GM19397 (cell line): ENCODE results near the gene ESYT3.
"Not testable (repeated sequence)": the region's sequence is repeated elsewhere in the genome, so short reads cannot be mapped to it uniquely, and the experiment has no call there.

Experiments
- ATAC-seq: cut with Tn5 transposase; IDR thresholded peaks from one replicate; pipeline ENCODE4 v1.9.1; 2021; ENCODE audit warnings: mild to moderate bottlenecking, moderate library complexity; ENCODE audit not compliant: unreplicated experiment

Gene ESYT3

GRCh38 chr3:138407236-138407907 is 27.0 kb upstream of the ESYT3 start:
- no peak for ATAC-seq

DNA sequence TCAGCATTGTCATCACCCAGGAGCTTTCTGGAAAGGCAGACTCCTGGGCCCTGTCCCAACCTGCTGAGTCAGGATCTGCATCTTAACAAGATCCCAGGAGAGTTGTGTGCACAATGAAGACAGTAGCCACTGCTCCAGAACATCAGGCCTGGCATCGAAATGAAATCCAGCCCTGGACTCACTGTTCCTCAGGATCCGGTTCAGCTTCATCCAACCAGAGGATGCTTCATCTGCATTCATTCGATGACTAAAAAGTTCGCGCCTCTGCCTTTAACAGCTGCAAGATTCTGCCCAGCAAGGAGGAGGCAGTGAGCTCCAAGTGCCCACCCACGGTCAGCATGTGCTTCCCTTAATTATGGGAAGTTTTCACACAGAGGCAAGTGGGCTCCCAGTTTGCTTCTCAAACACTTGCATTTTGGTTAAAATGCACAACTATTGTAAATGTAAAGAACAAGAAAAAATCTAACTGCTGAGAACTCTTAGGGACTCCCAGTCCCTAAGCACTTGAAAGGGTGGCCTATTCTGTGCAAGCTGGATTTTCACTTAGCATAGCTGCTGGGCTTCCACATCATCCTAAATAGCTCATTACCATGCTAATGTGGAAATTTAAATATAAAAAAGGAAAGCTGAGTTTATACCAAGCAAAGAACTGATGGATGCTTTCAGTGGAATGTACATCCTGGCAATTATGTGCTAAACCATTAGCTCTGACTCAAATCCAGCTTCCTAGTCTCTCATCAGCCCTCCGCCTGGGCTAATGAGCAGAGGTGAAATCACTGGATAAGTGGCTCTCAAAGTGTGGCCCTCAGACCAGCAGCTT is 25.5 kb upstream of the ESYT3 start:
- no peak for ATAC-seq

GRCh38 chr3:138412821-138413551 is 21.4 kb upstream of the ESYT3 start:
- ATAC-seq = no peak

DNA sequence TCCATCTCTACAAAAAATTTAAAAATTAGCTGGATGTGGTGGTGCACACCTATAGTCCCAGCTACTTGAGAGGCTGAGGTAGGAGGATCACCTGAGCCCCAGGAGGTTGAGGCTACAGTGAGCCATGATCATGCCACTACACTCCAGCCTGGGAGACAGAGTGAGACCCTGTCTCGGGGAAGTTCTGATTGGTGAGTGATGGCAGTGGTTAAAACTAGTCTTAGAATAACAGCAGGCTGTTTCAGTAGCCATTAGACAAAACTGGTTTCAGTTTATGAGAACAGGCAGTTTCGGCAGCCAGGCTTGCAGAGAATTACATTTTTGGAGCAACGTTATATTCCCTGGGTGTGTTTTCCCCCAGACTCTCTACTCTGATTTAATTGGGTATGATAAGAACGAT is 18.2 kb upstream of the ESYT3 start:
- not testable (repeated sequence) for ATAC-seq

DNA sequence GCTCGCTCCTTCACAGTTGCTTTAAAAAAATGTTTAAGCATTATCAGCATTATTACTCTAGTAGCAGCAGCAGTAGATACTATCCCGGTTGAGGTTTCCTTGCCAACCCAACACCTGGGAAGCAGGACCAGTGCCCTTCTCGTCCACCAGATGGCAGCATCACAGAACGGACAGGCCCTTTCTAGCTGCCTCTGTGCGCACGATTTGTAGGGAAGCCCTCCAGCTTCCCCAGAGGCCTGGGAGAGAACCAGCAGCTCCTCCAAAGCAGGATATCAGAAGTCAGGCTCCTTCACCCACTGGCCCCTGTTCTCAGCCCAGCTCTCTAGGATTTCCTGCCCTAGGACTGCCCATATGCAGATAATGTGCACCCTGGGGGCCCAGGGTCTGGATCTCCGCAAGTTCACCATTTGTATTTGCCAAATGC is 16.8 kb upstream of the ESYT3 start:
- peak; percentile 74 for ATAC-seq

- ATAC-seq = no peak
These were observed 15.7 kb upstream of the ESYT3 start for GRCh38 chr3:138418601-138419206.

- no peak for ATAC-seq
These were observed 11.1 kb upstream of the ESYT3 start for GRCh38 chr3:138423316-138423715.

- ATAC-seq = no peak
These were observed 10.1 kb upstream of the ESYT3 start for GRCh38 chr3:138424323-138424722.

DNA sequence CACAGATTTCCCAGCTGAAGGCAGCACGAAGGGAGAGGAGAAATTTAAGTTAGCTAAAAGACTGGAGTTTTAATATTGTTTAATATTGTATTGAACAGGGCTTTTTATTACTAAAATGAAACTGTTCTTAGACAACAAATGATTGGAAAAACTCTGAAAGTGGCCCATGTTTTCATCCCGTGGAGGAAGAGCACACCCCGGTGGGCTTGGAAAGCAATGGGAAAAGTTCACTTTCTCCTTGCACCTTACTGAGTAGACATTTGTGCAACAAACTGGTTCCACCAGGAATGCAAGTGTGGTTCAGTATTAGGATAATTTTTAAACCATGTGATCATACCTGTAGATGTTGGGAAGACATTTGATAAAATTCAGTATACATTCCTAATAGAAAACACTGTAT is 8.2 kb upstream of the ESYT3 start:
- ATAC-seq = no peak

DNA sequence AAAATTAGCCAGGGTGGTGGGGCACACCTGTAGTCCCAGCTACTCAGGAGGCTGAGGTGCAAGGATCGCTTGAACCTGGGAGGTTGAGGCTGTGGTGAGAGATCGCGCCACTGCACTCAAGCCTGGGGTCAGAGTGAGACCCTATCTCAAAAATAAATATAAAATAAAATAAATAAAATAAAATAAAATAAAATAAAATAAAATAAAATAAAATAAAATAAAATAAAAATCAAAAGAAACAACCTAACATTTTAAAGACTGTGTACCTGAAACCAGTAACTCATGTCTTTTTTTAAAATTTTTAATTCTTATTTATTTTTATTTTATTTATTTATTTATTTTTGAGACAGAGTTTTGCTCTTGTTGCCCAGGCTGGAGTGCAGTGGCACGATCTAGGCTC is 7.7 kb upstream of the ESYT3 start:
- ATAC-seq = not testable (repeated sequence)

- no peak for ATAC-seq
These were observed 4.8 kb upstream of the ESYT3 start for GRCh38 chr3:138429665-138430064.

GRCh38 chr3:138432576-138433240 is 1.7 kb upstream of the ESYT3 start:
- ATAC-seq = no peak

GRCh38 chr3:138433892-138434275 is 532 bp upstream of the ESYT3 start:
- ATAC-seq = no peak

- ATAC-seq = no peak
These were observed 708 bp downstream of the ESYT3 start for GRCh38 chr3:138434875-138435772.

DNA sequence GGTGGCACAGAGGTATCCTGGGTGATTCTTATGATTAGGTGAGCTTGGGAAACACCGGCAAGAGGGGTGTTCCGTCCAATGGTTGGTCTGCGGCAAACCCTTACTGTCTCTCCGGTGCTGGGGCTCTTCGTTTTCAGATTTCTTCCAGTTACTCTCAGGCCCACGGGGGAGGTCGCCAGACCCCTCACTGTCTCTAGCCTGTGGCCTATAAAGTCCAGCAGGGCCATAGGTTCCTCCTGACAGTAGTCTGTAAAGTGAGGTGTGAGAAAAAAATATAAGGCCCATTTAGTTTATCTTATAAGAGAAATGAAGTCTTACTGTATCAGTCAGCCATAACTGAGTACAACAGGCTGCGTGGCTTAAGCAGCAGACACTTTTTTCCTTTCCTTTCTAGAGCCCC is 1.4 kb downstream of the ESYT3 start:
- no peak for ATAC-seq

- no peak for ATAC-seq
These were observed 2.9 kb downstream of the ESYT3 start for GRCh38 chr3:138437281-138437680.

DNA sequence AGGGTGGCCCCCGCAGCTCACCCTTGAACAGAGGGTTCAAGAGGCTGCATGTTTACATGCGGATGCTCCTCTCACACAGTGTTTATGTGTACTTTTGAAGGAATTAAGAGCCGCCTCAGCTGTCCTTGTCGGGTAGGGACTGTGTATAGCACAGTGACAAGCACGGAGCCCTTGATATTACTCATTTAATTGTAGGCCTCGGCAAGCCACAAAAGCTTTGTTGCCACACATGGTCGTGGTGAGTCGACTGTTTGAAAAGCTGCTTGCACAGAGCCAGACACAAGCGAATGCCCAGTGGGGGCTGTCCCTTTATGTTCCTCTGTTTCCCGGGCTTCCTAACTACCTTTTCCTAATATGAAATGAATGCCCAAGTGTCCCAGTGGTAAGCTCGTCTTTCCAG is 4.5 kb downstream of the ESYT3 start:
- no peak for ATAC-seq

DNA sequence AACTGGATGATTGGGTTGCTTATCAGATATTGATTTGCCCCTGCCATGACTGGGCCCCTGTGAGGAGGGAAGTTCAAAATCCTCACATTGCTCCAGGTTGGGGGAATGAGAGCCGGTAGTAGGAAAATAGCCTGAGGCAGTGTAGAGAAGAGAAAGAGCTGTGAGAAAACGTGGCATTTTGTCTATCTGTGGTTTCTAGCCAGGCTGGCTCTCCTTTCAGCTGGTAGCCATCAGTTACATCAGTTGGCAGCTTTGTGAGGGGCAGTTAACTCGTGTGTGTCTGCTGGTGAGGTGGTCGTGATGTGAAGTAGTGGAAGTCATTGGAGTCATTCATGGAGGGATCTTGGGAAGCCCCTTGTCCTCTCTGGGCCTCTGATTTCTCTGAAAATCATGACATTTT is 5.2 kb downstream of the ESYT3 start:
- no peak for ATAC-seq

- no peak for ATAC-seq
These were observed 5.7 kb downstream of the ESYT3 start for GRCh38 chr3:138440121-138440521.

DNA sequence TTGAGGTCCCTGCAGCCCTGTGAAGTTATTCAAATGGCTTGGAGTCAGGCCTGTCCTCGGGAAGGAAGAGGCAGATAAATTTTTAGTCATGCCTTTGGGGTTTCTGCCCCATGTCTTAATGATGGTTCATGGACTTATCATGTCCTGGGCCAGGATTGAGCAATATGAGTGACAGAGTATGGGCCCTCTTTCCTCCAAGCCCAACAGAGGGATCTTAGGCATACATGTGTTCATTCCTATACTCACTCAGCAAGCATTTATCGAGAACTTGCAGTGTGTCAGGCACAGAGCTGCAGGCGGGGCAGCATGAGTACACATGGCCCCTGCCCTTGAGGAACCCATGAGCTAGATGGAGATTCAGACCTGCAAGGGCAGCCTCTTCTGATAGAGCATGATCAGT is 6.2 kb downstream of the ESYT3 start:
- ATAC-seq = no peak
